ENCODE results near the gene BCAM.

DNA sequence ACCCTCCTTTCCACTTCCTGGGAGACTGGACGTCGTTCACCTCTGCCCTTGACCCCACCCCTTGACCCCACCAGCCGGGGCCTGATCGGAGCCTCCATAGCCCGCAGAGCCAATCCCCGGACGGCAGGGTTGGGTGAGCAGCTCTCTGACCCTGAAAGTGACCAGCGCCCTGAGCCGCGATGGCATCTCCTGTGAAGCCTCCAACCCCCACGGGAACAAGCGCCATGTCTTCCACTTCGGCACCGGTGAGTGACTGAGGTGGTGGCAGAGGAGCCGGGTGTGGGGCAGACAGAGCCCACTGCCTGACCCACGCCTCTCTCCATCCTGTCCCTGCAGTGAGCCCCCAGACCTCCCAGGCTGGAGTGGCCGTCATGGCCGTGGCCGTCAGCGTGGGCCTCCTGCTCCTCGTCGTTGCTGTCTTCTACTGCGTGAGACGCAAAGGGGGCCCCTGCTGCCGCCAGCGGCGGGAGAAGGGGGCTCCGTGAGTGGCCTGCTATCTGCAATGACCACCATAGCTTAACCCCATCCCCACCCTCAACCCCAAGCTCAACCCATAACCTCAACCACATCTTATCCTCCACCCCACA lies 10.4 kb downstream of the BCAM start:
- TF ChIP-seq EZH2 (IDR thresholded peaks at IDR 0.05; ENCODE audit: insufficient read depth, poor library complexity, severe bottlenecking) (no peak), EZH2phosphoT487 (IDR thresholded peaks at IDR 0.05; ENCODE audit: insufficient read depth, low read depth) (no peak)
